HL-60 (cell line): ENCODE results near the gene ZNF133.
"Not testable (repeated sequence)": the region's sequence is repeated elsewhere in the genome, so short reads cannot be mapped to it uniquely, and the experiment has no call there.

Experiments
- DNase-seq, 2 experiments: peaks; one replicate each; pipeline ENCODE4 v3.0.0-alpha.2; 2010 to 2020; ENCODE audit warnings: low read depth in 1 of 2, low spot score in 1 of 2
- H3K27ac ChIP-seq: fragments of 250-450 bp; sonication (Bioruptor Pico); replicated peaks from 2 replicates; pipeline ENCODE4 v1.5.1; 2020; ENCODE audit warnings: mild to moderate bottlenecking, moderate library complexity
- H3K27me3 ChIP-seq: fragments of 250-450 bp; sonication (Bioruptor Pico); 2 replicates; pipeline ENCODE4 v1.5.1; 2021; ENCODE audit warnings: mild to moderate bottlenecking, moderate library complexity; ENCODE audit not compliant: insufficient read depth, poor library complexity, severe bottlenecking
- H3K4me3 ChIP-seq: replicated peaks from 2 replicates; pipeline ENCODE4 v1.5.1; 2011; ENCODE audit warnings: mild to moderate bottlenecking, control low read depth, low read length; ENCODE audit not compliant: insufficient read depth
- CTCF ChIP-seq: IDR thresholded peaks from one replicate; pipeline ENCODE4 v1.5.1; 2011; ENCODE audit warnings: low read length, control low read depth, inconsistent platforms; ENCODE audit not compliant: insufficient read depth
- GABPA ChIP-seq: IDR thresholded peaks from 2 replicates; pipeline ENCODE4 v1.6.1; 2012; ENCODE audit warnings: low read depth
- POLR2AphosphoS5 ChIP-seq: IDR thresholded peaks from 2 replicates; pipeline ENCODE4 v1.6.1; 2012; ENCODE audit warnings: low read depth
- REST ChIP-seq: IDR thresholded peaks from 2 replicates; pipeline ENCODE4 v1.6.1; 2012; ENCODE audit warnings: low read depth; ENCODE audit not compliant: insufficient replicate concordance
- SPI1 ChIP-seq: IDR thresholded peaks from 2 replicates; pipeline ENCODE4 v1.6.1; 2012; ENCODE audit warnings: low read depth, mild to moderate bottlenecking, borderline replicate concordance

Gene ZNF133

GRCh38 chr20:18331694-18332093 is 43.4 kb downstream of the ZNF133 start:
- TF ChIP-seq REST: no peak
- no peak for TF ChIP-seq POLR2AphosphoS5
- no peak for TF ChIP-seq CTCF
- no peak for TF ChIP-seq SPI1
- no peak for TF ChIP-seq GABPA
- H3K27ac ChIP-seq: no peak overlapping the region
- no peaks in the 10 kb centered on the region for H3K27me3 ChIP-seq
- no peak for DNase-seq
- no peak overlapping the region for H3K4me3 ChIP-seq

- DNase-seq, H3K27me3 ChIP-seq, H3K27ac ChIP-seq, H3K4me3 ChIP-seq: not testable (repeated sequence)
Measured at GRCh38 chr20:18349749-18350148, 61.4 kb downstream of the ZNF133 start.

DNA sequence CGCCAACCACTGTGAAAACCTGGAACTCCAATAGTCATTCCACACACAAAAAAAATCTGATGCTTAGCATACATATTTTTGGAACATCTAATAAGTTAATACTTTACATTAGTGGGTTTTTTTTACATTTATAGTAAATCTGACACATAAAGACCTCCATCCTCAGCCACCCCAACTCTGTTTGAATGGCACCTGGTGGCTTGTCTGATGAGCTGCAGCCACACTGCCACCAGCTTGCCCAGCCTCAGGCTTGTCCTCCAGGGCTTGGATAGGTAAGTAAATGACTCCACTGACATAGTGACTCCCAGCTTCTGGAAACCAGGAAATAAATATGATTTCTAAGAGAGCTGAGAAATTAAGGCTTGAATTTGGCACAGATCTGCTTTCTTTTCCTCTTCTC is 71.5 kb downstream of the ZNF133 start:
- TF ChIP-seq GABPA (no peak), REST (no peak), CTCF (no peak), SPI1 (no peak), POLR2AphosphoS5 (no peak)
- H3K4me3 ChIP-seq: no peak overlapping the region
- no peaks in the 10 kb centered on the region for H3K27me3 ChIP-seq
- DNase-seq: no peak
- H3K27ac ChIP-seq: no peak overlapping the region

DNA sequence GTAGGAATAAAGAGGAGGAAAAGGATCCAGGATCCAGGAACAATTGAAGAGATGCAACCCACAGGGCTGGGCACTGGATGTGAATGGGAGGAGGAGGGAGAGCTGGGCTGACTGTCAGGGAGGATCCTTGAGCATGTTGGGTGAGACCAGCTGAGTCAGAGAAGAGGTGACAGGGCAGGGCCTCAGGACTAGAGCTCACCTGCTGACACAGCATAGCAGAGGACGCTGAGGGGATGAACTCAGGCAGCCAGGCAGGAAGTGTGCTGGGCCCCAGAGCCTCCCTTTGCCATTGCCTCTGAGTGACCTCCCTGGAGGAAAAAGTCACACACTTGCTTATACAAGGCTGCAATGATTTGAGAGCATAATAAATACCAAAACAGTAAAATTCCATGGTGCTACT is 72.3 kb downstream of the ZNF133 start:
- Histone ChIP-seq H3K27me3 (no peaks in the 10 kb centered on the region), H3K4me3 (no peak overlapping the region), H3K27ac (no peak overlapping the region)
- TF ChIP-seq GABPA: no peak
- DNase-seq: no peak

GRCh38 chr20:18361678-18362077 is 73.4 kb downstream of the ZNF133 start:
- no peak for DNase-seq
- no peak for TF ChIP-seq GABPA
- no peak for TF ChIP-seq CTCF
- TF ChIP-seq REST: no peak
- no peak for TF ChIP-seq POLR2AphosphoS5
- no peak for TF ChIP-seq SPI1

More at GRCh38 chr20:18361678-18362077, 73.4 kb downstream of the ZNF133 start:
- no peak overlapping the region for H3K27ac ChIP-seq
- no peaks in the 10 kb centered on the region for H3K27me3 ChIP-seq
- no peak overlapping the region for H3K4me3 ChIP-seq
